Stimulated activated CD8-positive, alpha-beta memory T cell treated with anti-CD3 and anti-CD28 coated beads, Interleukin-15, amount 100 ng/mL, for 48 hours (primary cell): Measurements from ENCODE around the gene MEG3.

ENCODE experiments used
- DNase-seq, 2 donors: peaks; one replicate each; pipeline ENCODE4 v3.0.0-alpha.2; 2020; ENCODE audit warnings: low read depth in 2 of 2

Gene MEG3

DNA sequence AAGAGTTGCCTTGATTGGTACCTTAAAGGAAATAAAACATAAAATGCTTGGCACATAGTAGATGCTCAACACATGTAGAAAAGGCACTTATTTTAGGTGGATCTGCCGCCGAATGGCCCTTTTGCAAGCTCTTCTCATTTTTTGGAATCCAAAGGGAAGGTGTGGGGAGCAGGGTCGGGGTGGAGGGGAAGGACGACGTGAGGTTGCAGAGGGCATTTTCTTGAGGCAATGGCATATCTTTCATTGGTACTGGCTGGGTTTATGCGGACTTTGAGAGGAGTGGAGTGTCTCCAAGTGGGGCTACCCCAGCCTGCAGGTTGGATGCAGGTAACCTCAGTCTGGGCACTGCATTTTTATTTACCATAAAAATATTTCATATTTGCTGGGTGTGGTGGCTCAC is 69.5 kb downstream of the MEG3 start:
- no peak for DNase-seq

DNA sequence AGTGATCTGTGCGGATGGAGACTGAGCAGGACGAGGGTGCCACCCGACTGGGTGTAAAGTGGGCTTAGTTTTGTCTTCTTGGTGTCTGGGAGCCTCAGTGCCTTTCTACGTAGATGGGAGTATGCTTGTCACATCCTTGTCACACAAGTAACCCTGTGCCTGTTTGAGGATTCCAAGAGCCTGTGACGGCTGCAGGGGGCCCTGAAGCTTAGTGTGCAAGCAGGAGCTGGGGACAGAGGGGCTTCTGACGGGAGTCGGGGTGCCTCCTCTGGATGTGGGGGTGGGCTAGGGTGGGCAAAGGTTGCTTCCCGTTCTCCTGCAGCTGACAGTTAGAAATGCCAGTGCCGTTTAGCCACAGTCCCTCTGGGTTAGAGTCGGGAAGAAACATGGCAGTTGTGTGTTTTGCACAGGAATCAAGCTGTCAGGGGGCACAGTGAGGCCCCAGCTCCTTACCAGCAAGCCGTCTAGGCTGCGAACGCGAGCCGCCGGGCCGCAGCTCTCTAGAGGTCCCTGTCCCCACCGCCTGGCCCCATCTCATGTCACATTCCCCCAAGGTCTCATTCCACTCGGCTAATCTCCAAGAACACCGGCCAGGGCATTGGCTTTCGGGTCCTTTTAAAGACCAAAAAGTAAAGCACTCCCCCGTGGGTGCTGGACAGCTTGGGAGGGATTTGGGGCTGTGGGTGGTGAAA is 70.6 kb downstream of the MEG3 start:
- no peak for DNase-seq

- DNase-seq: no peak
Observed at GRCh38 chr14:100898465-100898864, 72.5 kb downstream of the MEG3 start.

DNA sequence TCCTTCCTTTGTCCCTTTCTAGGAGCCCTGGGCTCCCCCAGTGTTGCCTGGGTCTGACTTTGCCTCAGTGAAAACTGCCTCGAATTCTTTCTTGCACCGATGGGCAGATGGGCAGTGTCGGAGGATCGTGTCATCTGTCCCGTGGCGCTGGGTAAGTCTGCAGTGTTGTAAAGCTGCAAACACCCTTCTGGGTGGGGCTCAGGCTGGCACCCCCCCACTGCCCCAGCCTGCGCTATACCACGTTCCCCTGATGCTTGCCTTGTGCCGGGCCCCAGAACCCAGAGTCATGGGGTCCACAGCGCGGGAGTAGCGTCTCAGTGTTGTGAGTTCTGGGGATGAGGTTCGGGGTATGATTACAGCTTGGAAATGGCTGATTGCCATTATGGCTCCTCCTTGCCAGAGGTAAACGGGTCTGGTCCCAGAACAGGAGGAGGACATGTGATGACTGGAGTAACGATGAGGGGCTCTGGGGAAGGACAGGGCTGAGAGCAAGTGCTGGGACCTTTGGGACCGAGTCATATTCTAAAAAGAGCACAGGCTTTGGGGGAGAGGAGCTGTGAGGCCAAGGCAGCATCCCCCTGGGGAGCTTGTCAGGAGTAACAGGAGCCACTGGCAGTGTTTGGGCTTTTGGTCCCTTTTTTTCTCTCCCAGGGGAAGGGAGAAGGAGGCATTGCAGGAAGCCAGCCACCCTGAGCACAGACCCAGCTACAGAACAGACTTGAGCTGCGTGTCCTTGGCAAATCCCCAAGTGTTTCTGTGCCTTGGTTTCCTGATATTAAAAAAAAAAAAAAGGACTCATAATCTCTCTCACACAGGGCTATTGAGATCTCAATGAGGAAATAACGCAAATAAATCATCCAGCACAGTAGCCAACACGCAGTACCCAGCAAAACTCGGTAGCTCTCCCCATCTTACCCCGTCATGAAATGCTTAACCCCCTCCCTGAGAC is 73.3 kb downstream of the MEG3 start:
- no peak for DNase-seq

- DNase-seq: no peak
Observed at GRCh38 chr14:100899884-100900771, 74.2 kb downstream of the MEG3 start.

GRCh38 chr14:100900837-100901390 is 75.0 kb downstream of the MEG3 start:
- DNase-seq: no peak

- no peak for DNase-seq
Observed at GRCh38 chr14:100901391-100902183, 75.7 kb downstream of the MEG3 start.

- DNase-seq: no peak
Observed at GRCh38 chr14:100902295-100903133, 76.6 kb downstream of the MEG3 start.

DNA sequence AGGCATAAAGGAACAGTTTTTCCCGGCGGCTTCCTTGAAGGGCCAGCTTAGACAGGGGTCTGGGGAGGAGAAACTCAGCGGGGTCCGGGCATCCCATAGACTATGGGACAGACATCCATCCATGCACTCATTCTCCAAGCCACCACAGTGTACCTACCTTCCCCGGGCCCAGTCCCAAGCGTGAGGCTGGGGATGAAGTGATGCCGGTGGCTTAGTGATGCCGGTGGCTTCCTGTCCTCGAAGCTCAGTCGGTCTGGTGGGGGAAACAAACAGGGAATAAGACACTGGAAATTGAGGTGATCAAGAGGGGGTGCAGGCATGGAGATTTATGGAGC is 77.2 kb downstream of the MEG3 start:
- no peak for DNase-seq

DNA sequence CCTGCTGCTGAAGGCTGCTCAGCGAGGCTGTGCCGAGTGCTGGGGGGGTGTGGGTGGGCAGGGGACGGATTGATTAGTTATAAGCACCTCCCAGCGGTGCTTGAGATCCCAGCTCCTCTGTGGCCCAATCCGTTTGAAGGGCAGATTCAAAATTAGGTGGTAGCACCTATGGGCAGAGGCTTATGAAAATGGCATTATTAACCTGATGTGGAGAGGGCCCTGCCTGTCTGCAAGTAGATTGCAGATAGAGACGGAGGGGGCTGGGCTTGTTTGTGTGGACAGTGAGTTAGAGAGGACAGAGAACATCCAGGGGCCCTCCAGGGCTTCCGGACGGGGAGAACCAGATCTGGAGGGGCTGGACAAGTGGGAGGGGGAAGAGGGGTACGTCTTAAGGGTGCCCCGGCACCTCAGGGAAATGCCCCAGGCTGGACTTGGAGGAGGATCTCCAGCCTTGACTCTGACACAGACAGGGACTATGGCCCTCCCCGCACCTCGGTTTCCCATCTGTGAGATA is 77.8 kb downstream of the MEG3 start, which contains the start of gene RTL1:
TSS of gene RTL1 (minus strand) at position 51 of the 514 bp plus-strand sequence. CDS start 18,934 bp downstream, outside the sequence.
- DNase-seq: no peak

DNA sequence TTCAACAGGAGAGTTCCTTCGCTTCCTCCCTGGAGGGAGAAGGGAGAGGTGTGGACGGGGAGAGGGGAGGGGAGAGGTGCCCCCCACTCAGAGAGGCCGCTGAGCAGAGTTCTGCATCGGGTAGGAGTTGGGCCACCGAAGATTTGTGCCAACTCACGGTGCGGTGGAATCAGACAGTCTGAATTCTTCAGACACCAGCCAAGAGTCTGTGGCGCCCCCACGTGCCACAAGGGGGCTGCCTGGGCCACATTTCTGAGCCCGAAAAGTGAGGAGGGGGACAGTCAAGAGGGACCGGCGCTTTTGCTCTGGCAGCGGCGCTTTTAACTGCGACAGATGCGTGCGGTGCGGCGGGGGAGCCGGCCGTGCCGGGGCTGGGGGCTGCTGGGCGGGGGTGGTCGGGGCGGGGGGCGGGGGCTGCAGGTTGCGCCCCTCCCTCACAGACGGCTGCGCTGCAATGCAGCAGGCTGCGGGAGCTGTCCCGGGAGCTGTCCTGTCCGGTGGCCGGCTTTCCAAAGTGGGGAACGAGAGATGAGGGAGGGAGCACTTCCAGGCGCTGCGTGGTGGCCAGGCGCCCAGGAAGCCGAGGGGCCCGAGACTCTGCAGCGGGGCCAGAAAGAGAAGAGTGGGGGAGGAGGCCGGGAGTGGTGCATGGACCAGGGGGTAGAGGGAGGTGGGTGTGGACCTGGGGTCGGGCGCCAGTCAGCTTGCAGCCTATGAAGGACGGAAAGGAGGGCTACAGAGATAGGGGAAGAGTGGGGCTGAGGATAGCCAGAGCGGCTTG is 78.6 kb downstream of the MEG3 start:
- DNase-seq: no peak

DNA sequence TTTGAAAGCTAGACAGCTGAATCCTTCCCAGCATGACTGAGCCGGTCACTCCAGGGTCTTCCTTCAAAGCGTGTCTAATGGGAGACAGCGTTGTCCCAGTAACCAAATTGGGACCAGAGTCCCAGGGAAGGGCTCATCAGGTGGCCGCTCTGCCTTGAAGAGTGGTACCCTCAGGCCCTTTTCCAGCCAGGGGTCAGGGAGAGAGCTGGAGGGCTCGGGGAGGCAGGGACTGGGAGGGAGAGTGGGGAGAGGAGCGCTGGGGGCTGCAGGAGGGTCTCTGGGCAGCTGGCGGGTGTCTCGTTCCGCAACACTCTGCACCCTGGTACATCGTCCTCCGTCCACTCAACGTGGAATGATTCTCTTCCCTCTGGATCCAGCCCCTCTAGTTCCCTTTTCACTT is 79.2 kb downstream of the MEG3 start:
- DNase-seq: no peak

- DNase-seq: no peak
Observed at GRCh38 chr14:100906420-100906819, 80.5 kb downstream of the MEG3 start.

GRCh38 chr14:100907240-100907639 is 81.3 kb downstream of the MEG3 start:
- no peak for DNase-seq

- DNase-seq: no peak
Observed at GRCh38 chr14:100909439-100909838, 83.5 kb downstream of the MEG3 start.
